BLaER1 treated with 17β-estradiol and CSF1 and Interleukin-3, amounts not matched to agents 10 nM and 100 nM (cell line): ENCODE results near the gene MATN1.
A peak's percentile ranks its signal among the peaks of the same experiment; 100 is the strongest.

Experiments
- H3K27ac ChIP-seq, 11 experiments: shearing (Covaris generic); formaldehyde crosslinking; 2 replicates each; pipeline ENCODE4 v1.8.1; 2022
- H3K27me3 ChIP-seq, 11 experiments: shearing (Covaris generic); formaldehyde crosslinking; 2 replicates each; pipeline ENCODE4 v1.8.1; 2022
- H3K36me3 ChIP-seq, 11 experiments: shearing (Covaris generic); formaldehyde crosslinking; 2 replicates each; pipeline ENCODE4 v1.8.1; 2022
- H3K4me1 ChIP-seq, 10 experiments: shearing (Covaris generic); formaldehyde crosslinking; 2 replicates each; pipeline ENCODE4 v1.8.1; 2022
- H3K4me2 ChIP-seq, 11 experiments: shearing (Covaris generic); formaldehyde crosslinking; 2 replicates each; pipeline ENCODE4 v1.8.1; 2022
- H3K4me3 ChIP-seq, 10 experiments: shearing (Covaris generic); formaldehyde crosslinking; 2 replicates each; pipeline ENCODE4 v1.8.1; 2022
- H3K9ac ChIP-seq, 11 experiments: shearing (Covaris generic); formaldehyde crosslinking; 2 replicates each; pipeline ENCODE4 v1.8.1; 2022
- H3K9me3 ChIP-seq, 11 experiments: shearing (Covaris generic); formaldehyde crosslinking; replicated peaks in 1 of 11; 2 replicates each; pipeline ENCODE4 v1.8.1; 2022
- H4K20me1 ChIP-seq, 11 experiments: shearing (Covaris generic); formaldehyde crosslinking; 2 replicates each; pipeline ENCODE4 v1.8.1; 2022
- Cebpa-rat ChIP-seq, 11 experiments: shearing (Covaris generic); IDR thresholded peaks; 2 replicates each; pipeline ENCODE4 v1.8.1; 2022

The MATN1 gene

DNA sequence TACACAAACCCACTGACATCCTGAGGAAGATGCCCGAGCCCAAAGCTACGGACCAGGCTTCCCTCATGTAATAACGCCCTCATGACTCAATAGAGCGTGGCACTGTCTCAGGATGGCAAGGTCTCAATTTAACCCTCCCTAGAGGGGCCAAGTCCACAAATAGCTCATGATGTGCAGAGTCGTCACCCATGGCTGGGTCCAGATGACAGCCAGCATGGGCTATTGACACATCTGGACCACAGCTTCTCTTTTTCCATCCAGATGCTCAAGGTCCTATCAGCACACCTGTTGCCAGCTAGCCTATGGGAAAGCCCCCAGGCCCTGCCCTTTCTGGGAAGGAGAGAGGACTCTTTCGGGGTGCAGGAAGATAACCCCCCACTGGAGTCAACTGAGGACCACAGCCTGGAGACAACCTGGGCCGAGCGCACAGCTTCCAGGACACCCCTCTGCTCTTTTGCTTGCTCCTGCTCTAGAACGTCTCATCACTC, 31.3 kb upstream of the MATN1 start:
- peak overlapping the region; percentile 80 to 97 (median 91) for H3K4me3 ChIP-seq
- peak overlapping the region; percentile 97 to 100 (median 99) for H3K27ac ChIP-seq
- H3K4me1 ChIP-seq: peaks cover 63 to 77% (median 72%) of the 10 kb centered on the region in 10 experiments
- peaks cover 34 to 59% (median 49%) of the 10 kb centered on the region in 11 experiments for H3K36me3 ChIP-seq
- peak overlapping the region; percentile 91 to 98 (median 95) for H3K4me2 ChIP-seq
- peaks cover 36 to 68% (median 67%) of the 10 kb centered on the region in 11 experiments for H4K20me1 ChIP-seq
- H3K27me3 ChIP-seq: no peaks in the 10 kb centered on the region
- H3K9ac ChIP-seq: peak overlapping the region; percentile 95 to 99 (median 99)
- peak in 9 of 11 experiments; percentile 33 to 96 (median 88); a peak in 16 of 22 replicates for TF ChIP-seq Cebpa-rat (IDR thresholded peaks at IDR 0.05)
- H3K9me3 ChIP-seq: no peaks in the 10 kb centered on the region

DNA sequence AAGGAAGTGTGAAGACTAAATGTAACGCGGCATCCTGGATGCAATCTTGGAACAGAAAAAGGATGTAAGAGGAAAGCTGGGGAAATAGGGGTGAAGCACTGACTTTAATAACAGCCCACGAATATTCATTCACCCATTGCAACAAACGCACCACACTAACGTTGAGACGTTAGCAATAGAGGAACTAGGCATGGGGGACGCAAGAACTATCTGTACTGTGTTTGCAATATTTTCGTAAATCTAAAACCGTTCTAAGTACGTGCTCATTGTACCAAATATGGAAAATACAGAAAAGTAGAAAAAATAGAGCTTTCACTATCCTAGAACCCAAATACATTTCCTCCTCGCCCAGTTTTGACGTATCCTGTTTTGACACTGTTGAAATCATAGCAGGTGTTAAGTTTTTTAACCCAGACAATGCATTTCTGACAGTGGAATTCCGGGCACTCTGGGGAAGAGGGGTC, 30.3 kb upstream of the MATN1 start:
- TF ChIP-seq Cebpa-rat (IDR thresholded peaks at IDR 0.05): peak in 7 of 11 experiments; percentile 19 to 86 (median 60); a peak in 8 of 22 replicates
- H3K9me3 ChIP-seq: no peaks in the 10 kb centered on the region
- H3K4me3 ChIP-seq: peak overlapping the region; percentile 80 to 97 (median 91)
- H3K4me1 ChIP-seq: peaks cover 63 to 77% (median 72%) of the 10 kb centered on the region in 10 experiments
- peak overlapping the region; percentile 95 to 99 (median 99) for H3K9ac ChIP-seq
- H3K4me2 ChIP-seq: peak overlapping the region; percentile 91 to 98 (median 95)
- peak overlapping the region; percentile 65 to 100 (median 99) for H3K27ac ChIP-seq
- peaks cover 42 to 69% (median 58%) of the 10 kb centered on the region in 11 experiments for H3K36me3 ChIP-seq
- H4K20me1 ChIP-seq: peaks cover 47 to 79% (median 78%) of the 10 kb centered on the region in 11 experiments
- H3K27me3 ChIP-seq: no peaks in the 10 kb centered on the region

DNA sequence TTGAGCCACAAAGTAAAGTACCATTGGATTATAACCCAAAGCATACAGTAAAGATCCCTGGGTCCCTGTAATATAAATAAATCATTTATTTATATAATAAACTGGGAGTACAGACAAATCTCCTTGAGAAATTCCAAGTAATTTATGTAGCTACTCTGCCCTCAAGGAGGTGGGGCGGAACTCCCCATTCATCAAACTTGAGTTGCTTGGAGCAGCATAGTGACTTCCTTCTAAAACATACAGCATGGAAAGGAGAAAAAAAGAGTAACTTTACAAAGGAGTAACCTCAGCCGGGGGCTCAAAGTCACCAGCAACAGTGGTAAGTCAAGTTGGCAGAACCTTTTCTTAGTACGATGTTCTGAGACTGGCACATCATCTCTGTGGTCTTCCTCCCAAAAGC, 29.7 kb upstream of the MATN1 start:
- peak overlapping the region; percentile 95 to 99 (median 99) for H3K9ac ChIP-seq
- H3K36me3 ChIP-seq: peaks cover 46 to 75% (median 63%) of the 10 kb centered on the region in 11 experiments
- no peaks in the 10 kb centered on the region for H3K27me3 ChIP-seq
- H3K27ac ChIP-seq: peak overlapping the region; percentile 65 to 100 (median 99)
- H3K4me3 ChIP-seq: peak overlapping the region; percentile 80 to 97 (median 91)
- peak overlapping the region; percentile 91 to 98 (median 95) for H3K4me2 ChIP-seq
- no peak for TF ChIP-seq Cebpa-rat (IDR thresholded peaks at IDR 0.05)
- H4K20me1 ChIP-seq: peaks cover 52 to 85% (median 83%) of the 10 kb centered on the region in 11 experiments
- H3K4me1 ChIP-seq: peaks cover 63 to 77% (median 72%) of the 10 kb centered on the region in 10 experiments
- H3K9me3 ChIP-seq: no peaks in the 10 kb centered on the region

DNA sequence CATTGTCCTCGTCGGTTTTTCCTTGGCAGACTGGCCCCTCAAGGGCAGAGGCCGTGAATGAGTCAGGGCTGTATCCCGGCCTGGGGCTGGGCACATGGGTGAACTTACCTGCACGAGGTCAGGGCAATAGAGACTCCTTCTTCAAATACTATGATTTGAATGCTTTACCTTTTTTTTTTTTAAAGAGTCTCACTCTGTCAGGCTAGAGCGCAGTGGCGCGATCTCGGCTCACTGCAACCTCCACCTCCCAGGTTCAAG, 29.2 kb upstream of the MATN1 start:
- Histone ChIP-seq H3K4me1 (peaks cover 65 to 79% (median 73%) of the 10 kb centered on the region in 10 experiments), H4K20me1 (peaks cover 58 to 90% (median 89%) of the 10 kb centered on the region in 11 experiments)

DNA sequence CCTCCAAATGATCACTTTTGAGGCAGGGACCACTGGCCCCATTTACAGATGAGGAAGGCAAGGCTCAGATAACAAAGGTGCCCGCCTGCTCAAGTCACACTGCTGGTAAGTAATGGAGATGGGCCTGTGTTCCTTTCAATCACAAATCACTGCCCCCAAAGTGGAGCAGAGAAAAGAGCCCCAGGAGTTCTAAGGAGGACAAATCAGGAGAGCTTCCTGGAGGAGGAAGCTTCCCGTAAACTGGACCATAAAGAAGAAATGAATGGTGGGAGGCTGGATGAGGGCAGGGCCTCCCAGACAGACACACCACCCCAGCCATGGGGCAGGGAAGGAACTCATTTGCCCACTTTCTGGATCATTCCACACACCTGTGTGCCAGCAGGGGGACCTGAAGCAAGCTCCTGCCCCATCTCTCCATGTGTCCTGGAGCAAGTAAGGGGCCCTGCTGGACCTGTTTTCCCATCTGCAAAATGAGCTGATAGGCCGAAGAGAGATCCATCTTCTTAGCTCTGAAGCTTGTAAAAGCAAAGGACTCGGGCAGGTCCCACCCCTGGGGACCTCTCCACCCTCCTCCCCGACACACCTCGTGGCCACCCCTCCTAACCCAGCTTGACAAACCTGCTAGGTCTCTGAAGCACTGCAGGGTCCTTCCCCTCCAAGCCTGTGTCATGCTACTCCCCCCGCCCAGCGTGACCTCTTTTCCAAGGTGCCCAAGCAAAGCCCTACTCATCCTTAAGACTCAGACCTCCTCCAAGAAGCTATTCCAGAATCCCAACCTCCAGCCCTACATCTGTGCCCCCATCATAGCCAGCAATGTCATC, 28.7 kb upstream of the MATN1 start:
- Histone ChIP-seq H4K20me1 (peaks cover 63 to 95% (median 92%) of the 10 kb centered on the region in 11 experiments), H3K9ac (peak overlapping the region; percentile 95 to 99 (median 99)), H3K27ac (peak overlapping the region; percentile 65 to 100 (median 99); a peak in 21 of 22 replicates), H3K9me3 (no peaks in the 10 kb centered on the region), H3K4me1 (peaks cover 70 to 84% (median 79%) of the 10 kb centered on the region in 10 experiments), H3K4me2 (peak overlapping the region; percentile 91 to 98 (median 95)), H3K4me3 (peak overlapping the region; percentile 80 to 97 (median 91)), H3K27me3 (no peaks in the 10 kb centered on the region), H3K36me3 (peaks cover 57 to 86% (median 74%) of the 10 kb centered on the region in 11 experiments)
- no peak for TF ChIP-seq Cebpa-rat (IDR thresholded peaks at IDR 0.05)

More for the DNA sequence above, 29.2 kb upstream of the MATN1 start:
- no peak for TF ChIP-seq Cebpa-rat (IDR thresholded peaks at IDR 0.05)
- Histone ChIP-seq H3K4me2 (peak overlapping the region; percentile 91 to 98 (median 95)), H3K9ac (peak overlapping the region; percentile 95 to 99 (median 99)), H3K27ac (peak overlapping the region; percentile 65 to 100 (median 99); a peak in 21 of 22 replicates), H3K27me3 (no peaks in the 10 kb centered on the region), H3K36me3 (peaks cover 52 to 80% (median 69%) of the 10 kb centered on the region in 11 experiments), H3K9me3 (no peaks in the 10 kb centered on the region), H3K4me3 (peak overlapping the region; percentile 80 to 97 (median 91))

DNA sequence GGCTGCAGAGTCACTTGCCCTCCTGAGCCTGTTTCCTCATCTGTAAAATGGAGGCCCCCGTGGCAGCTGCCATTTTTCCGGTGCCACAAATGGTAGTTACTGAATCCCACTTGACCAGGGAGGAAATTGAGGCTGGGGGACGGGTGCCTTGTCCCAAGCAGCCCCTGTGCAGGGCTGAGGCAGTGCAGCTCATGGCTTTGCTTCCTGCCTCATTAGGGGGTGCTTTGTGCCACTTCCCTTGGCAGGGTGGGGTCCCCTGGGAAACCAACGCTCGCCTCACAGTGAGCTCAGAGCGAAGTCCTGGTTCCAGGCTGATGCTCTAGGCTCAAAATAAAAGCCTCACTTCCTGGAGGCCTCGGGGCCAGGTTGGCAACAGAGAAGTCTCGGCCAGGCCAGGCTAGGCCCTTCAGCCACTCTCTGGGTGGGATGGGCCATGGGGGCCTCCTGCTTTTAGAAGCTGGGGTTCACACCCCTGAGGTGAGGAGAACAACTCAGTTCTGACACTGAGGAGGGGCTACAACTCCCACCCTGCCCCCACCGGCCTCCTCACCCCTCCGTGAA, 27.4 kb upstream of the MATN1 start:
- Histone ChIP-seq H3K9me3 (no peaks in the 10 kb centered on the region), H3K27me3 (no peaks in the 10 kb centered on the region), H3K4me2 (peak overlapping the region; percentile 91 to 98 (median 95)), H3K27ac (peak overlapping the region; percentile 65 to 100 (median 99); a peak in 21 of 22 replicates), H3K36me3 (peaks cover 62 to 92% (median 78%) of the 10 kb centered on the region in 11 experiments), H3K4me3 (peak overlapping the region; percentile 5 to 97 (median 91); a peak in 19 of 20 replicates), H3K4me1 (peaks cover 82 to 96% (median 91%) of the 10 kb centered on the region in 10 experiments), H4K20me1 (peaks cover 70 to 100% (median 99%) of the 10 kb centered on the region in 11 experiments), H3K9ac (peak overlapping the region; percentile 95 to 99 (median 99))
- TF ChIP-seq Cebpa-rat (IDR thresholded peaks at IDR 0.05): no peak

DNA sequence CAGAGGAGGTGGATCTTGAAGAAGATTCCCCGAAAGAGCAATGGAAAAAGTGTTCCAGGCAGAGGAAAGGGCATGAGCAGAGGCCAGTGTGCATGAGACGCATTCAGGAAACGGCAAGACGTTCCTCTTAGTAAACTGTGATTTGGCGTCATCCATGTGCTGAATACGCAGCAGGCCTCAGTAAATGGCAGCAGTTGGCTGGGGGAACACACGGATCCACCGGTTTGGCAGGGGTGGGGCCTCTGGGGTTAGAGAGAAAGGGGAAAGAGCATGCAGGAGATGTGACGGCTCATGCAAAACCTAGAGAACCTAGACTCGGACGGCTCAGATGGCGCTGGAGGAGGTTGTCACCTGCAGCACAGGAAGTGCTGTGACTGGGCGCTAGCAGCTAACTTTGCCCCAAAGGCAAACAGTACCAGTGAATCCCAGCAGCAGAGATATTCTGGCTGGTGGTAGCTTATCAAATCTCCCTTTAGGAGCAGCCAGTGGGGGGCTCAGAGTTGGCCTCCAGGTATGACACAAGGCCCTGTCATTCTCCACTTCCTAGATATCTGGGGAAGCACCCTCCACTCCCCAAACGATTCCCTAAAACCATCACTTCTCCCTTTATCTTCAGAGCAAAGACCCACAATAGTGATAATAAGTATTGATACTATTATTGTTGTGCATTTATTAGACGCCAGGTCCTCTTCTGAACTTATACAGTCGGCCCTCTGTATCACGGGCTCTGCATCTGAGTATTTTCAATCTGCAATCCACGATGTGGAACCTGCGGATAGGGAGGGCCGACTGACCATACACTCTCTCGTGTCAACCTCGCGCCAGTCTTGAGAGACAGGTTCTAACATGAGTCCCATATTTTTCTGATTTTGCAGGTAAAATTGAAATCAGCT, 26.6 kb upstream of the MATN1 start:
- Histone ChIP-seq H3K4me2 (peak overlapping the region; percentile 91 to 98 (median 95)), H3K9ac (peak overlapping the region; percentile 95 to 99 (median 99); a peak in 20 of 22 replicates), H3K9me3 (no peaks in the 10 kb centered on the region), H4K20me1 (peaks cover 70 to 100% (median 99%) of the 10 kb centered on the region in 11 experiments), H3K27ac (peak overlapping the region; percentile 65 to 100 (median 99); a peak in 21 of 22 replicates), H3K4me3 (peak overlapping the region; percentile 5 to 97 (median 91); a peak in 18 of 20 replicates), H3K27me3 (no peaks in the 10 kb centered on the region), H3K4me1 (peaks cover 91 to 99% (median 96%) of the 10 kb centered on the region in 10 experiments), H3K36me3 (peaks cover 54 to 85% (median 76%) of the 10 kb centered on the region in 11 experiments)
- TF ChIP-seq Cebpa-rat (IDR thresholded peaks at IDR 0.05): no peak
